Esophagus muscularis mucosa (tissue), 4 donors: Measurements from ENCODE around the gene MISP.

Source experiments
- CTCF ChIP-seq, 3 experiments: fragments of 200-600 bp in 2 of 3; fragments of 450-650 bp in 1 of 3; sonication (generic) in 2 of 3; IDR thresholded peaks; one replicate each; pipeline ENCODE4 v1.5.1; 2017 to 2019; ENCODE audit warnings: antibody characterized with exemption in 3 of 3, mild to moderate bottlenecking in 2 of 3, moderate library complexity in 1 of 3
- EP300 ChIP-seq: sonication (generic); formaldehyde crosslinking; IDR thresholded peaks from one replicate; pipeline ENCODE4 v1.6.1; 2017; ENCODE audit warnings: antibody characterized with exemption
- POLR2AphosphoS5 ChIP-seq, 2 donors: sonication (generic); formaldehyde crosslinking; IDR thresholded peaks; one replicate each; pipeline ENCODE4 v1.6.1; 2017; ENCODE audit warnings: antibody characterized with exemption in 2 of 2

GRCh38 chr19:811506-812048 lies 60.7 kb downstream of the MISP start:
- TF ChIP-seq EP300 (no peak), CTCF (IDR thresholded peaks at IDR 0.05) (no peak), POLR2AphosphoS5 (IDR thresholded peaks at IDR 0.05) (no peak)
